Adrenal gland (tissue), 19 donors: Measurements from ENCODE around the gene COPRS. TPM values are rescaled to one million over a fixed set of nuclear protein-coding genes. Genes with fewer than 3 reads are reported as not detected.

Experiments
- DNase-seq, 7 donors: peaks; one replicate each; pipeline ENCODE4 v3.0.0-alpha.2; 2019 to 2020
- H3K27ac ChIP-seq, 5 donors: fragments of 200-600 bp; sonication (generic) in 4 of 5; 1 replicate in 3 of 5; 2 replicates in 2 of 5; pipeline versions ENCODE4 v1.5.1 to v1.8.0; 2016 to 2020; ENCODE audit warnings: mild to moderate bottlenecking in 1 of 5
- H3K27me3 ChIP-seq: fragments of 200-600 bp; 2 replicates; pipeline ENCODE4 v1.8.0; 2021
- H3K36me3 ChIP-seq, 2 donors: fragments of 200-600 bp; replicated peaks in 1 of 2; 1 replicate in 1 of 2; 2 replicates in 1 of 2; pipeline versions ENCODE4 v1.5.1 to v1.8.0; 2018 to 2022
- H3K4me1 ChIP-seq, 2 donors: fragments of 200-600 bp; replicated peaks in 1 of 2; 1 replicate in 1 of 2; 2 replicates in 1 of 2; pipeline versions ENCODE4 v1.5.1 to v1.8.0; 2018 to 2021
- H3K4me3 ChIP-seq, 4 donors: fragments of 200-600 bp; sonication (generic) in 3 of 4; one replicate each; pipeline ENCODE4 v1.5.1; 2016 to 2018
- H3K9me3 ChIP-seq, 3 donors: fragments of 200-600 bp; sonication (generic) in 1 of 3; replicated peaks in 1 of 3; 1 replicate in 2 of 3; 2 replicates in 1 of 3; pipeline versions ENCODE4 v1.5.1 to v1.8.0; 2016 to 2021
- POLR2A ChIP-seq, 2 donors: fragments of 450-650 bp; IDR thresholded peaks; one replicate each; pipeline ENCODE4 v1.6.1; 2017; ENCODE audit warnings: antibody characterized with exemption in 2 of 2, mild to moderate bottlenecking in 2 of 2, moderate library complexity in 1 of 2
- WGBS, 4 donors: extraction: QIAGEN DNeasy Blood & Tissue Kit in 2 of 4; methylation state at CpG; one replicate each; pipeline versions ENCODE4 v1.1.5 to v1.1.7; 2013 to 2017; 5-methylcytosine and 5-hydroxymethylcytosine counted together
- intact Hi-C, 2 donors: fragments of 100-400 bp; cut with DNase I; formaldehyde crosslinking; loops; one replicate each; pipeline versions ENCODE4 v1.14.1 to v1.15.0; 2022 to 2023
- long read RNA-seq, 10 donors: library from polyadenylated mRNA in 3 of 10; unstranded in 2 of 10; stranded (forward) in 1 of 10; transcript quantifications; one replicate each; pipeline ENCODE4 v2.0.0 and lab custom pipeline, GENCODE V29; 2021 to 2026
- polyA plus RNA-seq, 3 donors: library from polyadenylated mRNA; stranded (reverse); fragments of 200-250 nt in 2 of 3; fragments of 350-450 nt in 1 of 3; fragmentation: Illumina TruSeq in 1 of 3; extraction: RNeasy Lipid Tissue Mini Kit (QIAGEN cat#74804) in 1 of 3; gene quantifications; one replicate each; pipeline ENCODE4 v1.2.3, GENCODE V29; 2013 to 2014
- total RNA-seq, 9 donors: library from RNA; depleted of rRNA in 4 of 9; stranded (reverse); fragments of >200 nt in 4 of 9; fragments of 120-200 nt in 1 of 9; fragmentation: NEBNext Ultra II Directional in 1 of 9; extraction: Animal tissue kit (Norgen Biotek cat#: 25700) in 1 of 9; gene quantifications; one replicate each; pipeline versions ENCODE4 v1.1.0 to v1.2.4, GENCODE V29; 2013 to 2023
- TF ChIP-seq, protein P1 (sequence below), 6 experiments: fragments of 450-650 bp in 4 of 6; fragments of 200-600 bp in 2 of 6; sonication (generic) in 1 of 6; IDR thresholded peaks; 1 replicate in 5 of 6; 2 replicates in 1 of 6; pipeline versions ENCODE4 v1.5.1 to v1.8.0; 2016 to 2021; ENCODE audit warnings: antibody characterized with exemption in 6 of 6, mild to moderate bottlenecking in 2 of 6, moderate library complexity in 1 of 6
- donor health status: healthy with polysubstance abuse.
- donor health status: Bipolar disorder and iron deficiency.
- donor health status: DM: yes; HTN: yes; CAD: no.
- donor health status: DM: no; HTN: no; CAD: no.
- donor health status: DM: no; HTN: no; CAD: no.
- donor health status: DM: yes; HTN: yes; CAD: no.

COPRS gene, protein sequence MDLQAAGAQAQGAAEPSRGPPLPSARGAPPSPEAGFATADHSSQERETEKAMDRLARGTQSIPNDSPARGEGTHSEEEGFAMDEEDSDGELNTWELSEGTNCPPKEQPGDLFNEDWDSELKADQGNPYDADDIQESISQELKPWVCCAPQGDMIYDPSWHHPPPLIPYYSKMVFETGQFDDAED
- total RNA-seq (100 to 1,000 TPM in 1 of 9 donors, 10 to 100 TPM in 8; 40.4 to 126 (median 68.1) TPM), polyA plus RNA-seq (10 to 100 TPM; 31.0 to 54.1 (median 41.8) TPM)
- long read RNA-seq, donor 1, transcript COPRS-201 (4 exons, 968 nt) = major isoform, 18 of 18 reads
- long read RNA-seq, donor 1, partial matches to known transcripts = 0 of 18 reads
- long read RNA-seq, donor 1, other reads (novel, unspliced or antisense) = 0 of 18 reads
- long read RNA-seq, donor 2, transcript COPRS-201 (4 exons, 968 nt) = major isoform, 20 of 28 reads
- long read RNA-seq, donor 2, partial matches to known transcripts = 8 of 28 reads
- long read RNA-seq, donor 2, other reads (novel, unspliced or antisense) = 0 of 28 reads
- long read RNA-seq, donor 3, transcript COPRS-201 (4 exons, 968 nt) = major isoform, 31 of 41 reads
- long read RNA-seq, donor 3, partial matches to known transcripts = 10 of 41 reads
- long read RNA-seq, donor 3, other reads (novel, unspliced or antisense) = 0 of 41 reads
- long read RNA-seq, donor 4, partial matches to known transcripts = 0 of 1 reads
- long read RNA-seq, donor 4, other reads (novel, unspliced or antisense) = 0 of 1 reads
- long read RNA-seq, donor 5, transcript COPRS-201 (4 exons, 968 nt) = major isoform, 59 of 60 reads
- long read RNA-seq, donor 5, partial matches to known transcripts = 0 of 60 reads
- long read RNA-seq, donor 5, other reads (novel, unspliced or antisense) = 1 of 60 reads
- long read RNA-seq, donor 6, transcript COPRS-201 (4 exons, 968 nt) = major isoform, 5 of 10 reads
- long read RNA-seq, donor 6, partial matches to known transcripts = 3 of 10 reads
- long read RNA-seq, donor 6, other reads (novel, unspliced or antisense) = 1 of 10 reads
- long read RNA-seq, donor 7, transcript COPRS-201 (4 exons, 968 nt) = major isoform, 15 of 31 reads
- long read RNA-seq, donor 7, partial matches to known transcripts = 15 of 31 reads
- long read RNA-seq, donor 7, other reads (novel, unspliced or antisense) = 0 of 31 reads
- long read RNA-seq, donor 8, transcript COPRS-201 (4 exons, 968 nt) = major isoform, 23 of 32 reads
- long read RNA-seq, donor 8, partial matches to known transcripts = 8 of 32 reads
- long read RNA-seq, donor 8, other reads (novel, unspliced or antisense) = 0 of 32 reads
- long read RNA-seq, donor 9, transcript COPRS-201 (4 exons, 968 nt) = major isoform, 14 of 27 reads
- long read RNA-seq, donor 9, partial matches to known transcripts = 10 of 27 reads
- long read RNA-seq, donor 9, other reads (novel, unspliced or antisense) = 0 of 27 reads
- long read RNA-seq, donor 10, transcript COPRS-201 (4 exons, 968 nt) = major isoform, 15 of 22 reads
- long read RNA-seq, donor 10, partial matches to known transcripts = 6 of 22 reads
- long read RNA-seq, donor 10, other reads (novel, unspliced or antisense) = 0 of 22 reads

DNA sequence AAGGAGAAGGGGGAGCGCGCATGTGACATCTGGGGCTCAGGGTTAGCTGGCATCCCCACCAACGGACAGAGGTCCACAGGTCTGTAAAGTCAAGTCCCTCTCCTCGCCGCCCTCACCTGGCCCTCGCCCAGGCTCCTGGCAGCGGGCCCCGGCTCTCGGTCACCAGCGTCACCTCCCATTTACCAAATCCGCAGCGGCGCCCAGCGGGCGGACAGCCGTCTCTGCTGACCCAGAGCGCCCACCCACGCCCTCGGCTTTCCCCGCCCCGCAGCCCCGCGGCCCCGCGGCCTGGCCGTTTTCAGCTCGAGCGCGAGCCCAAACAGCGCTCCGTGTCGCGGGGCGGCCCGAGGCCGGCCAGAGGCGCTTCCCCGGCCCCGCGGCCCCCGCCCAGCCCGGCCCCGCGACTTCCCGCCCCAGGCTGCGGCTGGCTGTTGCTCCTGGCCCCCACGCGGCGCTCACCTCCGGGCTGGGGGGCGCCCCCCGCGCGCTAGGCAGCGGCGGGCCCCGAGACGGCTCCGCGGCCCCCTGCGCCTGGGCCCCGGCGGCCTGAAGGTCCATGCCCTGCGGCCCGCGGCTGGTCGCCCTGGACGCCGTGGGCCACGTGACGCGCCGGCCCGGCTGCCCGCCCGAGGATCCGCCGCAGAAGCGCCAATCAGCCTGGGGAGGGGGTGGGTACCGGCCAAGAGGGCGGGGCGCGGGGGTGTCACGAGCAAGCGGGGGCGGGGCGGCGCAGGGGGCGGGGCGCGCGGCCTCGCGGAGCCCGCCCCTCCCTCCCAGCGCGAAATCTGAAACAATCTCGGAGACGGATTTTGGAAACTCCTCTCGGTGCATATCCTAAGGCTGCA lies at the start of gene COPRS:
Gene COPRS, minus strand, starts transcription at position 603 of the 845 bp plus-strand sequence. Its CDS starts 45 bp downstream, at position 558.
- Histone ChIP-seq H3K4me3 (peak within 1 kb of the TSS; percentile 48 to 88 (median 62)), H3K27me3 (no peaks in the 10 kb centered on the region), H3K27ac (peak within 1 kb of the TSS in 4 of 5 donors; percentile 48 to 95 (median 80)), H3K4me1 (peaks cover 9 to 17% of the 10 kb centered on the region in 2 donors), H3K36me3 (peaks cover 0 to 17% of the 10 kb centered on the region in 2 donors), H3K9me3 (no peaks in the 10 kb centered on the region)
- TF ChIP-seq POLR2A (IDR thresholded peaks at IDR 0.05) = peak; percentile 27 to 66
- TF ChIP-seq, protein P1, sequence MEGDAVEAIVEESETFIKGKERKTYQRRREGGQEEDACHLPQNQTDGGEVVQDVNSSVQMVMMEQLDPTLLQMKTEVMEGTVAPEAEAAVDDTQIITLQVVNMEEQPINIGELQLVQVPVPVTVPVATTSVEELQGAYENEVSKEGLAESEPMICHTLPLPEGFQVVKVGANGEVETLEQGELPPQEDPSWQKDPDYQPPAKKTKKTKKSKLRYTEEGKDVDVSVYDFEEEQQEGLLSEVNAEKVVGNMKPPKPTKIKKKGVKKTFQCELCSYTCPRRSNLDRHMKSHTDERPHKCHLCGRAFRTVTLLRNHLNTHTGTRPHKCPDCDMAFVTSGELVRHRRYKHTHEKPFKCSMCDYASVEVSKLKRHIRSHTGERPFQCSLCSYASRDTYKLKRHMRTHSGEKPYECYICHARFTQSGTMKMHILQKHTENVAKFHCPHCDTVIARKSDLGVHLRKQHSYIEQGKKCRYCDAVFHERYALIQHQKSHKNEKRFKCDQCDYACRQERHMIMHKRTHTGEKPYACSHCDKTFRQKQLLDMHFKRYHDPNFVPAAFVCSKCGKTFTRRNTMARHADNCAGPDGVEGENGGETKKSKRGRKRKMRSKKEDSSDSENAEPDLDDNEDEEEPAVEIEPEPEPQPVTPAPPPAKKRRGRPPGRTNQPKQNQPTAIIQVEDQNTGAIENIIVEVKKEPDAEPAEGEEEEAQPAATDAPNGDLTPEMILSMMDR (IDR thresholded peaks at IDR 0.05) = no peak
- DNase-seq = peak; percentile 91 to 94 (median 93)
- WGBS, 4 donors = 0 to 1% (median 0%) methylated on average over 11 to 100 of the region's 100 CpGs
- intact Hi-C loops = loop anchor here in 1 of 2 donors (5.0 kb wide), 1 partner anchor 302 kb away; no protein-coding TSS in a partner anchor

DNA sequence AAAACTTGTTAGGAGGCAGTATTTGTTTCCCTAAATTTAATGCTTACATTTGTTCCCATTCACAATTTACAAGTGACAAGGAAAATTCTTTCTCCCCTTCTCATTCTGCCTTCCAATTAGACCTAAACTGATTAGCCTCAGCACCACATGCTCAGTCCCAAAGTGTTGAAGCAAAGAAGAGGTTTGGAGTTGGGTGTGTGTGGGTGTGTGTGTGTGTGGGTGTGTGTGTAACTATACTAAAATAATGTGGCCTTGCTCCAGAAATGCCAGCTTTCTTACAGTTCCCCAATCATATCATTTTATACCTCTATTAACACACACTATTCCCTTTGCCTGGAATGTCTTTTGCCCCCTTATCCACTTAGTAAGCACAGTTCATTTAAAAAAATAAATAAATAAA lies 49.3 kb upstream of the COPRS start:
- Histone ChIP-seq H3K27ac (no peak overlapping the region), H3K36me3 (no peaks in the 10 kb centered on the region), H3K4me1 (peaks cover 0 to 10% of the 10 kb centered on the region in 2 donors), H3K27me3 (no peaks in the 10 kb centered on the region), H3K4me3 (no peak overlapping the region), H3K9me3 (no peaks in the 10 kb centered on the region)
- TF ChIP-seq, protein P1 (IDR thresholded peaks at IDR 0.05) = no peak
- TF ChIP-seq POLR2A (IDR thresholded peaks at IDR 0.05) = no peak
- no peak for DNase-seq
- intact Hi-C loops = no loop called here

DNA sequence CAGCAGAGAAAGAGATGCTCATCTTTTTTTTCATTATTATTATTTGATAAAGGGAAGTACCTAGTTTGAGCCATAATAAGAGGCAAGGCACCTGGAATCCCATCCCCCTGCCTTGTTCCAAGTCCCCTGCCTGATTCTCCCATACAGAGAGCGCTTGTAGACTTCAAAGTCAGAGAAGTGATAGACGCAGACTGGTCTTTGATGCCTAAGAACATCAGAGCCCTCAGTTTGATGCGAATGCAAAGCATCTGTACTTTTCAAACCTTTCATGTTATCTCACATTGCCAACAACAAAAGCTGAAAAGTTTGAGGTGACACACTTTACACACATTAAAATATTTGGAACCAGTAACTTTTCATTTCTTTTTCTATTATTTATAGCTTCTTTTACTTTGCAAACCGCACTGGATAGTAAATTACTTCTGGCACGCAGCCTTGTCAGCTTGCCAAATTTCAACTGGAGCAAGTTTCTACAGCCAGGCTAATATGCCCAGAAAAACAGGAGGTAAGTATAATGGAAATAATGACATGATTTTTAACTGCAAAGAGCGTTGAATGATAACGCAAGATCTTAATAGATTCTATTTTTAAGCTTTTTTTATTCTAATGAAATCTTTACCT lies 48.4 kb upstream of the COPRS start:
- no peaks in the 10 kb centered on the region for H3K36me3 ChIP-seq
- peaks cover 0 to 10% of the 10 kb centered on the region in 2 donors for H3K4me1 ChIP-seq
- DNase-seq = peak; percentile 65 to 85 (median 80)
- WGBS, 4 donors = 3 to 7% (median 5%) methylated on average over 7 of the region's 7 CpGs
- intact Hi-C loops = no loop called here
- no peak overlapping the region for H3K27ac ChIP-seq
- H3K4me3 ChIP-seq = no peak overlapping the region
- TF ChIP-seq, protein P1 (IDR thresholded peaks at IDR 0.05) = no peak
- no peak for TF ChIP-seq POLR2A (IDR thresholded peaks at IDR 0.05)
- H3K27me3 ChIP-seq = no peaks in the 10 kb centered on the region
- no peaks in the 10 kb centered on the region for H3K9me3 ChIP-seq
